Skeletal muscle satellite cell (primary cell): Measurements from ENCODE around the gene PAX7.

Experiments
- H3K27me3 ChIP-seq: 2 replicates; pipeline ENCODE4 v1.7.0; 2013; ENCODE audit warnings: low read length; ENCODE audit not compliant: control insufficient read depth, insufficient read depth
- H3K36me3 ChIP-seq: 2 replicates; pipeline ENCODE4 v1.7.0; 2013; ENCODE audit warnings: mild to moderate bottlenecking, control low read depth, low read length; ENCODE audit not compliant: insufficient read depth
- H3K4me1 ChIP-seq: 2 replicates; pipeline ENCODE4 v1.7.0; 2013; ENCODE audit warnings: low read length; ENCODE audit not compliant: control insufficient read depth, insufficient read depth
- H3K4me2 ChIP-seq: 2 replicates; pipeline ENCODE4 v1.7.0; 2013; ENCODE audit warnings: mild to moderate bottlenecking, low read length
- H3K4me3 ChIP-seq: 2 replicates; pipeline ENCODE4 v1.7.0; 2013; ENCODE audit warnings: low read length
- H3K9ac ChIP-seq: 2 replicates; pipeline ENCODE4 v1.7.0; 2013; ENCODE audit warnings: mild to moderate bottlenecking, low read depth, low read length, moderate library complexity
- H3K9me3 ChIP-seq: replicated peaks from 2 replicates; pipeline ENCODE4 v1.7.0; 2013; ENCODE audit warnings: mild to moderate bottlenecking, control low read depth, low read length

PAX7 gene

GRCh38 chr1:18654599-18654998 lies 24.0 kb downstream of the PAX7 start:
- Histone ChIP-seq H3K9ac (no peak overlapping the region), H3K4me1 (no peaks in the 10 kb centered on the region), H3K27me3 (peaks cover 79% of the 10 kb centered on the region), H3K4me3 (no peak overlapping the region), H3K9me3 (no peaks in the 10 kb centered on the region), H3K36me3 (no peaks in the 10 kb centered on the region), H3K4me2 (no peak overlapping the region)

- Histone ChIP-seq H3K9ac (no peak overlapping the region), H3K4me2 (no peak overlapping the region), H3K4me1 (no peaks in the 10 kb centered on the region), H3K4me3 (no peak overlapping the region), H3K36me3 (no peaks in the 10 kb centered on the region), H3K9me3 (no peaks in the 10 kb centered on the region), H3K27me3 (peaks cover 69% of the 10 kb centered on the region)
Measured at GRCh38 chr1:18657506-18658201, 27.0 kb downstream of the PAX7 start.

GRCh38 chr1:18658831-18659230 lies 28.2 kb downstream of the PAX7 start:
- H3K4me2 ChIP-seq: no peak overlapping the region
- no peaks in the 10 kb centered on the region for H3K36me3 ChIP-seq
- peaks cover 59% of the 10 kb centered on the region for H3K27me3 ChIP-seq
- H3K4me1 ChIP-seq: no peaks in the 10 kb centered on the region
- H3K9me3 ChIP-seq: no peaks in the 10 kb centered on the region
- H3K9ac ChIP-seq: no peak overlapping the region
- H3K4me3 ChIP-seq: no peak overlapping the region

- H3K4me2 ChIP-seq: no peak overlapping the region
- H3K4me3 ChIP-seq: no peak overlapping the region
- H3K4me1 ChIP-seq: no peaks in the 10 kb centered on the region
- no peaks in the 10 kb centered on the region for H3K36me3 ChIP-seq
- H3K27me3 ChIP-seq: peaks cover 48% of the 10 kb centered on the region
- no peak overlapping the region for H3K9ac ChIP-seq
- no peaks in the 10 kb centered on the region for H3K9me3 ChIP-seq
Measured at GRCh38 chr1:18661404-18662285, 31.0 kb downstream of the PAX7 start.

- H3K27me3 ChIP-seq: peaks cover 43% of the 10 kb centered on the region
- H3K4me3 ChIP-seq: no peak overlapping the region
- no peak overlapping the region for H3K4me2 ChIP-seq
- no peaks in the 10 kb centered on the region for H3K36me3 ChIP-seq
- H3K9me3 ChIP-seq: no peaks in the 10 kb centered on the region
- no peaks in the 10 kb centered on the region for H3K4me1 ChIP-seq
- no peak overlapping the region for H3K9ac ChIP-seq
Measured at GRCh38 chr1:18662286-18662639, 31.6 kb downstream of the PAX7 start.

- H3K4me1 ChIP-seq: no peaks in the 10 kb centered on the region
- no peaks in the 10 kb centered on the region for H3K9me3 ChIP-seq
- H3K9ac ChIP-seq: no peak overlapping the region
- H3K4me2 ChIP-seq: no peak overlapping the region
- H3K4me3 ChIP-seq: no peak overlapping the region
- peaks cover 43% of the 10 kb centered on the region for H3K27me3 ChIP-seq
- H3K36me3 ChIP-seq: no peaks in the 10 kb centered on the region
Measured at GRCh38 chr1:18666317-18666920, 35.8 kb downstream of the PAX7 start.

GRCh38 chr1:18667333-18667732 lies 36.7 kb downstream of the PAX7 start:
- H3K4me1 ChIP-seq: no peaks in the 10 kb centered on the region
- H3K4me2 ChIP-seq: no peak overlapping the region
- no peak overlapping the region for H3K4me3 ChIP-seq
- peaks cover 40% of the 10 kb centered on the region for H3K27me3 ChIP-seq
- no peak overlapping the region for H3K9ac ChIP-seq
- no peaks in the 10 kb centered on the region for H3K9me3 ChIP-seq
- no peaks in the 10 kb centered on the region for H3K36me3 ChIP-seq

GRCh38 chr1:18668046-18668445 lies 37.4 kb downstream of the PAX7 start:
- Histone ChIP-seq H3K4me1 (no peaks in the 10 kb centered on the region), H3K36me3 (no peaks in the 10 kb centered on the region), H3K4me2 (no peak overlapping the region)

GRCh38 chr1:18668750-18669404 lies 38.2 kb downstream of the PAX7 start:
- Histone ChIP-seq H3K27me3 (peaks cover 49% of the 10 kb centered on the region), H3K4me3 (no peak overlapping the region), H3K9me3 (no peaks in the 10 kb centered on the region), H3K9ac (no peak overlapping the region), H3K36me3 (no peaks in the 10 kb centered on the region), H3K4me2 (no peak overlapping the region), H3K4me1 (no peaks in the 10 kb centered on the region)

More at GRCh38 chr1:18668046-18668445, 37.4 kb downstream of the PAX7 start:
- peaks cover 44% of the 10 kb centered on the region for H3K27me3 ChIP-seq
- H3K9ac ChIP-seq: no peak overlapping the region
- H3K9me3 ChIP-seq: no peaks in the 10 kb centered on the region
- H3K4me3 ChIP-seq: no peak overlapping the region

- no peaks in the 10 kb centered on the region for H3K9me3 ChIP-seq
- no peak overlapping the region for H3K9ac ChIP-seq
- H3K4me3 ChIP-seq: no peak overlapping the region
- no peaks in the 10 kb centered on the region for H3K4me1 ChIP-seq
- H3K4me2 ChIP-seq: no peak overlapping the region
- H3K36me3 ChIP-seq: no peaks in the 10 kb centered on the region
- H3K27me3 ChIP-seq: peaks cover 53% of the 10 kb centered on the region
Measured at GRCh38 chr1:18670121-18670867, 39.6 kb downstream of the PAX7 start.

GRCh38 chr1:18670868-18671225 lies 40.2 kb downstream of the PAX7 start:
- Histone ChIP-seq H3K9ac (no peak overlapping the region), H3K4me1 (no peaks in the 10 kb centered on the region)

More at GRCh38 chr1:18670868-18671225, 40.2 kb downstream of the PAX7 start:
- no peaks in the 10 kb centered on the region for H3K9me3 ChIP-seq
- H3K4me2 ChIP-seq: no peak overlapping the region
- H3K4me3 ChIP-seq: no peak overlapping the region
- peaks cover 59% of the 10 kb centered on the region for H3K27me3 ChIP-seq
- H3K36me3 ChIP-seq: no peaks in the 10 kb centered on the region
